Measurements from ENCODE around the gene CTDSP1. TPM values are rescaled to one million over a fixed set of nuclear protein-coding genes. Genes with fewer than 3 reads are reported as not detected.

CTDSP1 gene, protein sequence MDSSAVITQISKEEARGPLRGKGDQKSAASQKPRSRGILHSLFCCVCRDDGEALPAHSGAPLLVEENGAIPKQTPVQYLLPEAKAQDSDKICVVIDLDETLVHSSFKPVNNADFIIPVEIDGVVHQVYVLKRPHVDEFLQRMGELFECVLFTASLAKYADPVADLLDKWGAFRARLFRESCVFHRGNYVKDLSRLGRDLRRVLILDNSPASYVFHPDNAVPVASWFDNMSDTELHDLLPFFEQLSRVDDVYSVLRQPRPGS
- polyA plus RNA-seq = 0.97 and 1.3 TPM in 2 replicates
- 5.6 and 6.8 TPM in 2 replicates for polyA minus RNA-seq

DNA sequence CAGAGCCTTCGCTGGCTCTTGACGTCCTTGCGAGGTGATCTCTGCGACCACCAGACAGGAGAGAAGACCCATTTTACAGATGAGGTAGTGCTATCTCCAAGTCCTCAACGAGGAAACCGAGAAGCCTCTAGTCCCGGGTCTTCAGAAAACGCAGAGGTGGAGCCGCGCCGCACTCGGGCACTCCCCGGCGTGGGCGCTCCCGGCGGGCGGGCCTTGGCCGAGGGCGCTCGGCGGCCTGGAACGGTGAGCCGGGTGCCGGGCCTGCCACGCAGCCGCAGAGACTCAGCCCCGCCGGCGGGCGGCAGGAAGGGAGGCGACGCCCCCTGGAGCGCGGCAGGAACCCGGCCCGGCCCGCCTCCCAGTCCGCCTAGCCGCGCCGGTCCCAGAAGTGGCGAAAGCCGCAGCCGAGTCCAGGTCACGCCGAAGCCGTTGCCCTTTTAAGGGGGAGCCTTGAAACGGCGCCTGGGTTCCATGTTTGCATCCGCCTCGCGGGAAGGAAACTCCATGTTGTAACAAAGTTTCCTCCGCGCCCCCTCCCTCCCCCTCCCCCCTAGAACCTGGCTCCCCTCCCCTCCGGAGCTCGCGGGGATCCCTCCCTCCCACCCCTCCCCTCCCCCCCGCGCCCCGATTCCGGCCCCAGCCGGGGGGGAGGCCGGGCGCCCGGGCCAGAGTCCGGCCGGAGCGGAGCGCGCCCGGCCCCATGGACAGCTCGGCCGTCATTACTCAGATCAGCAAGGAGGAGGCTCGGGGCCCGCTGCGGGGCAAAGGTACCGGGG is at the start of gene CTDSP1:
Gene CTDSP1, plus strand, starts transcription at position 478 of the 776 bp plus-strand sequence. Its CDS starts 223 bp downstream, at position 701.
- H3F3A ChIP-seq (ENCODE audit: insufficient read depth, low read length, poor library complexity, severe bottlenecking) = no peaks in the 10 kb centered on the region
- H3K9ac ChIP-seq (ENCODE audit: low read length) = peak within 1 kb of the TSS; percentile 45
- H3K79me2 ChIP-seq (replicated peaks; ENCODE audit: insufficient read depth, low read length) = no peaks in the 10 kb centered on the region
- no peak within 1 kb of the TSS for H3K27ac ChIP-seq (ENCODE audit: low read length)
- no peaks in the 10 kb centered on the region for H3K9me2 ChIP-seq (ENCODE audit: insufficient read depth, low read length)
- H4K20me1 ChIP-seq (ENCODE audit: insufficient read depth) = no peaks in the 10 kb centered on the region
- no peaks in the 10 kb centered on the region for H3K9me3 ChIP-seq (ENCODE audit: low read length)
- H3K4me3 ChIP-seq (ENCODE audit: low read length) = peak within 1 kb of the TSS; percentile 81
- no peaks in the 10 kb centered on the region for H3K36me3 ChIP-seq (ENCODE audit: insufficient read depth, low read length)
- no peak within 1 kb of the TSS for H3K4me2 ChIP-seq (ENCODE audit: low read length)
- TF ChIP-seq, protein P1, sequence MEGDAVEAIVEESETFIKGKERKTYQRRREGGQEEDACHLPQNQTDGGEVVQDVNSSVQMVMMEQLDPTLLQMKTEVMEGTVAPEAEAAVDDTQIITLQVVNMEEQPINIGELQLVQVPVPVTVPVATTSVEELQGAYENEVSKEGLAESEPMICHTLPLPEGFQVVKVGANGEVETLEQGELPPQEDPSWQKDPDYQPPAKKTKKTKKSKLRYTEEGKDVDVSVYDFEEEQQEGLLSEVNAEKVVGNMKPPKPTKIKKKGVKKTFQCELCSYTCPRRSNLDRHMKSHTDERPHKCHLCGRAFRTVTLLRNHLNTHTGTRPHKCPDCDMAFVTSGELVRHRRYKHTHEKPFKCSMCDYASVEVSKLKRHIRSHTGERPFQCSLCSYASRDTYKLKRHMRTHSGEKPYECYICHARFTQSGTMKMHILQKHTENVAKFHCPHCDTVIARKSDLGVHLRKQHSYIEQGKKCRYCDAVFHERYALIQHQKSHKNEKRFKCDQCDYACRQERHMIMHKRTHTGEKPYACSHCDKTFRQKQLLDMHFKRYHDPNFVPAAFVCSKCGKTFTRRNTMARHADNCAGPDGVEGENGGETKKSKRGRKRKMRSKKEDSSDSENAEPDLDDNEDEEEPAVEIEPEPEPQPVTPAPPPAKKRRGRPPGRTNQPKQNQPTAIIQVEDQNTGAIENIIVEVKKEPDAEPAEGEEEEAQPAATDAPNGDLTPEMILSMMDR (IDR thresholded peaks at IDR 0.05; ENCODE audit: poor library complexity, severe bottlenecking) = peak; percentile 15
- TF ChIP-seq TAF1 (IDR thresholded peaks at IDR 0.05; ENCODE audit: low read depth) = peak; percentile 46
- TF ChIP-seq EP300 (conservative IDR thresholded peaks at IDR 0.05; ENCODE audit: poor library complexity, severe bottlenecking) = no peak
- TF ChIP-seq SMC3 (conservative IDR thresholded peaks at IDR 0.05; ENCODE audit: poor library complexity) = peak; percentile 35
- no peak for TF ChIP-seq MXI1 (conservative IDR thresholded peaks at IDR 0.05; ENCODE audit: poor library complexity, severe bottlenecking)
- TF ChIP-seq, protein P2, sequence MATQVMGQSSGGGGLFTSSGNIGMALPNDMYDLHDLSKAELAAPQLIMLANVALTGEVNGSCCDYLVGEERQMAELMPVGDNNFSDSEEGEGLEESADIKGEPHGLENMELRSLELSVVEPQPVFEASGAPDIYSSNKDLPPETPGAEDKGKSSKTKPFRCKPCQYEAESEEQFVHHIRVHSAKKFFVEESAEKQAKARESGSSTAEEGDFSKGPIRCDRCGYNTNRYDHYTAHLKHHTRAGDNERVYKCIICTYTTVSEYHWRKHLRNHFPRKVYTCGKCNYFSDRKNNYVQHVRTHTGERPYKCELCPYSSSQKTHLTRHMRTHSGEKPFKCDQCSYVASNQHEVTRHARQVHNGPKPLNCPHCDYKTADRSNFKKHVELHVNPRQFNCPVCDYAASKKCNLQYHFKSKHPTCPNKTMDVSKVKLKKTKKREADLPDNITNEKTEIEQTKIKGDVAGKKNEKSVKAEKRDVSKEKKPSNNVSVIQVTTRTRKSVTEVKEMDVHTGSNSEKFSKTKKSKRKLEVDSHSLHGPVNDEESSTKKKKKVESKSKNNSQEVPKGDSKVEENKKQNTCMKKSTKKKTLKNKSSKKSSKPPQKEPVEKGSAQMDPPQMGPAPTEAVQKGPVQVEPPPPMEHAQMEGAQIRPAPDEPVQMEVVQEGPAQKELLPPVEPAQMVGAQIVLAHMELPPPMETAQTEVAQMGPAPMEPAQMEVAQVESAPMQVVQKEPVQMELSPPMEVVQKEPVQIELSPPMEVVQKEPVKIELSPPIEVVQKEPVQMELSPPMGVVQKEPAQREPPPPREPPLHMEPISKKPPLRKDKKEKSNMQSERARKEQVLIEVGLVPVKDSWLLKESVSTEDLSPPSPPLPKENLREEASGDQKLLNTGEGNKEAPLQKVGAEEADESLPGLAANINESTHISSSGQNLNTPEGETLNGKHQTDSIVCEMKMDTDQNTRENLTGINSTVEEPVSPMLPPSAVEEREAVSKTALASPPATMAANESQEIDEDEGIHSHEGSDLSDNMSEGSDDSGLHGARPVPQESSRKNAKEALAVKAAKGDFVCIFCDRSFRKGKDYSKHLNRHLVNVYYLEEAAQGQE (IDR thresholded peaks at IDR 0.05; ENCODE audit: borderline replicate concordance) = no peak
- TF ChIP-seq POLR2AphosphoS5 (IDR thresholded peaks at IDR 0.05) = peak; percentile 85
- no peak for TF ChIP-seq EZH2 (IDR thresholded peaks at IDR 0.05; ENCODE audit: borderline replicate concordance, insufficient read depth, low read length, poor library complexity, severe bottlenecking)
- no peak for TF ChIP-seq RAD21 (conservative IDR thresholded peaks at IDR 0.05)
- H2AFZ ChIP-seq (ENCODE audit: low read depth, low read length) = no peak within 1 kb of the TSS
- peaks cover 33% of the 10 kb centered on the region for H3K27me3 ChIP-seq (ENCODE audit: insufficient read depth, low read depth, low read length)

DNA sequence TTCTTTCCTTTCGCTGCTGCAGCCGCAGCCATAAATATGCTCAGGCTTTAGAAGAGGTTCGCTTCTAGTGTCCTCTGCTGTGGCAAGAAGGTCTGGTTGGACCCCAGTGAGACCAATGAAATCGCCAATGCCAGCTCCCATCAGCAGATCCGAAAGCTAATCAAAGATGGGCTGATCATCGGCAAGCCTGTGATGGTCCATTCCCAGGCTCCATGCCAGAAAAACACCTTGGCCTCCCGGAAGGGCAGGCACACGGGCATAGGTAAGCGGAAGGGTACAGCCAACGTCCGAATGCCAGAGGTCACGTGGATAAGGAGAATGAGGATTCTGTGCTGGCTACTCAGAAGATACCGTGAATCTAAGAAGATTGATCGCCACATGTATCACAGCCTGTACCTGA is 45.6 kb upstream of the CTDSP1 start:
- Histone ChIP-seq H3K9me3 (ENCODE audit: low read length) (no peaks in the 10 kb centered on the region), H3K4me2 (ENCODE audit: low read length) (no peak overlapping the region), H3K27ac (ENCODE audit: low read length) (no peak overlapping the region), H2AFZ (ENCODE audit: low read depth, low read length) (no peak overlapping the region), H3K4me3 (ENCODE audit: low read length) (no peak overlapping the region), H3K9me2 (ENCODE audit: insufficient read depth, low read length) (no peaks in the 10 kb centered on the region), H4K20me1 (ENCODE audit: insufficient read depth) (no peaks in the 10 kb centered on the region), H3K36me3 (ENCODE audit: insufficient read depth, low read length) (no peaks in the 10 kb centered on the region), H3K9ac (ENCODE audit: low read length) (no peak overlapping the region), H3K27me3 (ENCODE audit: insufficient read depth, low read depth, low read length) (no peaks in the 10 kb centered on the region), H3F3A (ENCODE audit: insufficient read depth, low read length, poor library complexity, severe bottlenecking) (no peaks in the 10 kb centered on the region), H3K79me2 (replicated peaks; ENCODE audit: insufficient read depth, low read length) (no peaks in the 10 kb centered on the region)
- TF ChIP-seq, protein P2 (IDR thresholded peaks at IDR 0.05; ENCODE audit: borderline replicate concordance) = no peak
